ENCODE results near the gene ACY1.
A peak's percentile ranks its signal among the peaks of the same experiment; 100 is the strongest.

ACY1 gene

GRCh38 chr3:51966016-51966415 is 17.3 kb upstream of the ACY1 start:
- no peak for DNase-seq

GRCh38 chr3:51966486-51966885 is 16.8 kb upstream of the ACY1 start:
- DNase-seq, result peak; percentile 8

- no peak for DNase-seq
Observed at GRCh38 chr3:51966922-51967383, 16.4 kb upstream of the ACY1 start.

GRCh38 chr3:51967384-51968169 is 15.8 kb upstream of the ACY1 start, which contains the start of gene PCBP4:
PCBP4 (minus strand) TSS chr3:51967454; CDS start chr3:51961240, 6,214 bp downstream.
- DNase-seq, result peak; percentile 9

GRCh38 chr3:51968170-51968775 is 15.1 kb upstream of the ACY1 start:
- DNase-seq, result peak; percentile 25

GRCh38 chr3:51968883-51969678 is 14.3 kb upstream of the ACY1 start:
- DNase-seq, result no peak

- DNase-seq, result no peak
Observed at GRCh38 chr3:51969841-51970240, 13.5 kb upstream of the ACY1 start.

- no peak for DNase-seq
Observed at GRCh38 chr3:51970606-51971300, 12.6 kb upstream of the ACY1 start.

- no peak for DNase-seq
Observed at GRCh38 chr3:51971350-51971749, 12.0 kb upstream of the ACY1 start.

GRCh38 chr3:51974277-51974962 is 8.9 kb upstream of the ACY1 start:
- DNase-seq, result no peak

GRCh38 chr3:51974963-51975851 is 8.1 kb upstream of the ACY1 start, which contains the start of gene ABHD14A:
ABHD14A (plus strand) TSS chr3:51975064; CDS start chr3:51975136, 72 bp downstream.
- peak; percentile 13 for DNase-seq

- peak; percentile 72 for DNase-seq
Observed at GRCh38 chr3:51975852-51976549, 7.3 kb upstream of the ACY1 start.

GRCh38 chr3:51977446-51978142 is 5.7 kb upstream of the ACY1 start:
- no peak for DNase-seq

- DNase-seq, result no peak
Observed at GRCh38 chr3:51978143-51978502, 5.2 kb upstream of the ACY1 start.

GRCh38 chr3:51980253-51980652 is 3.1 kb upstream of the ACY1 start:
- no peak for DNase-seq

GRCh38 chr3:51982352-51982837 is 940 bp upstream of the ACY1 start:
- peak; percentile 34 for DNase-seq

- no peak for DNase-seq
Observed at GRCh38 chr3:51983578-51984268, 388 bp downstream of the ACY1 start.

GRCh38 chr3:51984269-51984647 is 923 bp downstream of the ACY1 start:
- no peak for DNase-seq

- DNase-seq, result no peak
Observed at GRCh38 chr3:51985063-51985462, 1.7 kb downstream of the ACY1 start.

Data from NCI-H1092 (cell line).